ENCODE measurements around the gene CCDC179. TPM values are rescaled to one million over a fixed set of nuclear protein-coding genes. Genes with fewer than 3 reads are reported as not detected.

CCDC179 gene
- total RNA-seq, 1 experiment from 2014 or later, result not detected

DNA sequence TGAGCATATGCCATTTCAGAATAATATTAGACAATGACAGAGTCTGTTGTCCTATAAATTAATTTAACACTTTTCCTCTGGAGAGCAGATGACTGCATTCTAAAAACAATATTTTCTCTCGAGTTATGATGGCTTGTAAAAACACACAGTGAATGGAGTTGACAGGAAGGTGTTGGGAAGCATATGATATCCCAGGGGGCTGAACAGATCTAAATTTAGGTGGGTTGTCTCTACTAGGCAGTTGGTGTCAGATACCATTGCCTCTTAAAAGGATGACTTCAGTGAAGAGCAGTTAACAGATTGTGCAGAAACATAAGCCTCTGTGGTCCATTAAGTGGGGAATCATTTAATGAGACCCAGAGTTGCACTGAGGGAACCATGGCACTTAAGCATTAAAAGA, 61.4 kb downstream of the CCDC179 start:
- no peak overlapping the region for H4K8ac ChIP-seq (replicated peaks; ENCODE audit: insufficient read length, low read depth, low read length)
- H3K27me3 ChIP-seq (ENCODE audit: insufficient read depth, low read length), result no peaks in the 10 kb centered on the region
- no peaks in the 10 kb centered on the region for H3K23me2 ChIP-seq (ENCODE audit: insufficient read length, low read depth, low read length, poor library complexity, severe bottlenecking)
- TF ChIP-seq, protein P1, sequence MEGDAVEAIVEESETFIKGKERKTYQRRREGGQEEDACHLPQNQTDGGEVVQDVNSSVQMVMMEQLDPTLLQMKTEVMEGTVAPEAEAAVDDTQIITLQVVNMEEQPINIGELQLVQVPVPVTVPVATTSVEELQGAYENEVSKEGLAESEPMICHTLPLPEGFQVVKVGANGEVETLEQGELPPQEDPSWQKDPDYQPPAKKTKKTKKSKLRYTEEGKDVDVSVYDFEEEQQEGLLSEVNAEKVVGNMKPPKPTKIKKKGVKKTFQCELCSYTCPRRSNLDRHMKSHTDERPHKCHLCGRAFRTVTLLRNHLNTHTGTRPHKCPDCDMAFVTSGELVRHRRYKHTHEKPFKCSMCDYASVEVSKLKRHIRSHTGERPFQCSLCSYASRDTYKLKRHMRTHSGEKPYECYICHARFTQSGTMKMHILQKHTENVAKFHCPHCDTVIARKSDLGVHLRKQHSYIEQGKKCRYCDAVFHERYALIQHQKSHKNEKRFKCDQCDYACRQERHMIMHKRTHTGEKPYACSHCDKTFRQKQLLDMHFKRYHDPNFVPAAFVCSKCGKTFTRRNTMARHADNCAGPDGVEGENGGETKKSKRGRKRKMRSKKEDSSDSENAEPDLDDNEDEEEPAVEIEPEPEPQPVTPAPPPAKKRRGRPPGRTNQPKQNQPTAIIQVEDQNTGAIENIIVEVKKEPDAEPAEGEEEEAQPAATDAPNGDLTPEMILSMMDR (conservative IDR thresholded peaks at IDR 0.05), result no peak
- H3T11ph ChIP-seq (ENCODE audit: low read length), result no peak overlapping the region
- H3K27ac Mint-ChIP-seq, result no peak overlapping the region
- H3K36me3 Mint-ChIP-seq (ENCODE audit: insufficient read depth in 1 of 3, low read depth in 3 of 3), result no peaks in the 10 kb centered on the region
- H2BK120ac ChIP-seq (ENCODE audit: low read depth, low read length, poor library complexity, severe bottlenecking), result no peak overlapping the region
- H4K20me1 ChIP-seq (ENCODE audit: control insufficient read depth, insufficient read depth, insufficient read length), result no peaks in the 10 kb centered on the region
- no peak overlapping the region for H2BK15ac ChIP-seq (ENCODE audit: low read depth, low read length)
- no CpG with 5 or more reads among the region's 1 CpG for WGBS (ENCODE audit: extremely low coverage, insufficient read length, low lambda C conversion rate)
- DNase-seq, result no peak
- H2BK20ac ChIP-seq (ENCODE audit: low read depth, low read length, poor library complexity, severe bottlenecking), result no peak overlapping the region
- H3K4me1 Mint-ChIP-seq, result no peaks in the 10 kb centered on the region
- H2BK12ac ChIP-seq (ENCODE audit: insufficient read length, low read depth, low read length), result no peak overlapping the region
- H2AFZ ChIP-seq (ENCODE audit: low read length), result no peak overlapping the region
- no peak overlapping the region for H3K14ac ChIP-seq (ENCODE audit: insufficient read depth, low read length)
- H3K9ac ChIP-seq (ENCODE audit: extremely low read depth, insufficient read length, low read length), result no peak overlapping the region
- H3K9me3 ChIP-seq (ENCODE audit: control insufficient read depth, low read depth, low read length), result no peaks in the 10 kb centered on the region
- no peak overlapping the region for H3K23ac ChIP-seq (ENCODE audit: insufficient read length, low read depth, low read length)
- no peak overlapping the region for H3K56ac ChIP-seq (ENCODE audit: insufficient read length, low read depth, low read length)
- no peak overlapping the region for H4K5ac ChIP-seq (ENCODE audit: insufficient read length, low read depth, low read length)
- H3K27ac ChIP-seq (ENCODE audit: insufficient read length, low read depth, low read length), result no peak overlapping the region
- no peaks in the 10 kb centered on the region; the same call in 1 of the 2 replicates for H3K27me3 Mint-ChIP-seq (ENCODE audit: low read depth)
- no peaks in the 10 kb centered on the region for H3K79me1 ChIP-seq (ENCODE audit: insufficient read depth, low read depth, low read length, poor library complexity, severe bottlenecking)
- no peak overlapping the region for H3K4ac ChIP-seq (ENCODE audit: low read depth, low read length)
- no peaks in the 10 kb centered on the region for H3K9me3 Mint-ChIP-seq
- no peaks in the 10 kb centered on the region for H3K4me1 ChIP-seq (ENCODE audit: insufficient read depth, low read length)
- no peak overlapping the region for H2BK5ac ChIP-seq (ENCODE audit: insufficient read length, low read length)
- H3K4me3 Mint-ChIP-seq, result no peak overlapping the region
- H2AK5ac ChIP-seq (ENCODE audit: insufficient read length, low read length), result no peak overlapping the region
- no peak overlapping the region for H3K18ac ChIP-seq (ENCODE audit: insufficient read length, low read depth, low read length)
- H3K79me2 ChIP-seq (ENCODE audit: insufficient read depth, low read length), result no peaks in the 10 kb centered on the region
- H3K4me2 ChIP-seq (ENCODE audit: insufficient read depth, insufficient read length, low read length), result no peak overlapping the region
- H4K91ac ChIP-seq (ENCODE audit: insufficient read length, low read depth, low read length), result no peak overlapping the region
